Measurements from ENCODE around the gene TBC1D3L.
"Not testable (repeated sequence)": the region's sequence is repeated elsewhere in the genome, so short reads cannot be mapped to it uniquely, and the experiment has no call there.

TBC1D3L gene

GRCh38 chr17:37988960-37989359 is at the start of gene TBC1D3L:
Gene TBC1D3L (minus strand): TSS chr17:37989060. CDS start chr17:37987520, 1,540 bp downstream.
- DNase-seq: not testable (repeated sequence)

GRCh38 chr17:38003676-38004075 is 14.8 kb upstream of the TBC1D3L start, which contains the start of gene TBC1D3D:
Gene TBC1D3D (plus strand): TSS chr17:38003976. CDS start chr17:38005561, 1,585 bp downstream.
- DNase-seq: not testable (repeated sequence)

Data from activated CD4-positive, alpha-beta T cell treated with anti-CD3 and anti-CD28 coated beads, Interleukin-2, amount 50 U/mL, for 48 hours (primary cell).